GM19328 (cell line): Measurements from ENCODE around the gene TPRA1.

Source experiments
- ATAC-seq: cut with Tn5 transposase; IDR thresholded peaks from one replicate; pipeline ENCODE4 v1.9.1; 2021; ENCODE audit warnings: mild to moderate bottlenecking, moderate library complexity; ENCODE audit not compliant: unreplicated experiment

TPRA1 gene

GRCh38 chr3:127593178-127593577 is 2.6 kb upstream of the TPRA1 start:
- ATAC-seq = no peak

GRCh38 chr3:127590282-127590592 is 296 bp downstream of the TPRA1 start:
- peak; percentile 30 for ATAC-seq

- peak; percentile 5 for ATAC-seq
Measured at GRCh38 chr3:127589600-127590281, 792 bp downstream of the TPRA1 start.

GRCh38 chr3:127588806-127589577 is 1.5 kb downstream of the TPRA1 start:
- no peak for ATAC-seq

- no peak for ATAC-seq
Measured at GRCh38 chr3:127587876-127588275, 2.7 kb downstream of the TPRA1 start.

- no peak for ATAC-seq
Measured at GRCh38 chr3:127585813-127586413, 4.6 kb downstream of the TPRA1 start.

- ATAC-seq = no peak
Measured at GRCh38 chr3:127585163-127585812, 5.2 kb downstream of the TPRA1 start.

GRCh38 chr3:127584734-127585133 is 5.8 kb downstream of the TPRA1 start:
- no peak for ATAC-seq

GRCh38 chr3:127580327-127581060 is 10.0 kb downstream of the TPRA1 start:
- ATAC-seq = no peak

- no peak for ATAC-seq
Measured at GRCh38 chr3:127578802-127579201, 11.7 kb downstream of the TPRA1 start.

GRCh38 chr3:127578168-127578567 is 12.4 kb downstream of the TPRA1 start:
- ATAC-seq = no peak

- no peak for ATAC-seq
Measured at GRCh38 chr3:127577448-127577847, 13.1 kb downstream of the TPRA1 start.

- peak; percentile 61 for ATAC-seq
Measured at GRCh38 chr3:127574880-127575878, 15.4 kb downstream of the TPRA1 start.

- ATAC-seq = no peak
Measured at GRCh38 chr3:127573912-127574311, 16.6 kb downstream of the TPRA1 start.

GRCh38 chr3:127573401-127573800 is 17.1 kb downstream of the TPRA1 start:
- ATAC-seq = no peak

- ATAC-seq = no peak
Measured at GRCh38 chr3:127572735-127573134, 17.8 kb downstream of the TPRA1 start.

GRCh38 chr3:127572186-127572585 is 18.3 kb downstream of the TPRA1 start:
- ATAC-seq = no peak

- no peak for ATAC-seq
Measured at GRCh38 chr3:127570520-127570919, 20.0 kb downstream of the TPRA1 start.

GRCh38 chr3:127569160-127569559 is 21.4 kb downstream of the TPRA1 start:
- ATAC-seq = no peak

GRCh38 chr3:127568586-127568985 is 21.9 kb downstream of the TPRA1 start:
- ATAC-seq = no peak
